IPS-18c (cell line): ENCODE measurements around the gene DAP.
"Not testable (repeated sequence)": the region's sequence is repeated elsewhere in the genome, so short reads cannot be mapped to it uniquely, and the experiment has no call there.

Source experiments
- H3K4me3 ChIP-seq: 2 replicates; pipeline ENCODE4 v1.7.0; 2013; ENCODE audit warnings: low read depth, mild to moderate bottlenecking, low read length, moderate library complexity; ENCODE audit not compliant: insufficient read depth
- H3K9me3 ChIP-seq: one replicate; pipeline ENCODE4 v1.6.1; 2013; ENCODE audit warnings: mild to moderate bottlenecking, low read length, moderate library complexity; ENCODE audit not compliant: control insufficient read depth, insufficient read depth

DAP gene

GRCh38 chr5:10644192-10644591, 116.8 kb downstream of the DAP start:
- Histone ChIP-seq H3K4me3 (no peak overlapping the region), H3K9me3 (no peaks in the 10 kb centered on the region)

DNA sequence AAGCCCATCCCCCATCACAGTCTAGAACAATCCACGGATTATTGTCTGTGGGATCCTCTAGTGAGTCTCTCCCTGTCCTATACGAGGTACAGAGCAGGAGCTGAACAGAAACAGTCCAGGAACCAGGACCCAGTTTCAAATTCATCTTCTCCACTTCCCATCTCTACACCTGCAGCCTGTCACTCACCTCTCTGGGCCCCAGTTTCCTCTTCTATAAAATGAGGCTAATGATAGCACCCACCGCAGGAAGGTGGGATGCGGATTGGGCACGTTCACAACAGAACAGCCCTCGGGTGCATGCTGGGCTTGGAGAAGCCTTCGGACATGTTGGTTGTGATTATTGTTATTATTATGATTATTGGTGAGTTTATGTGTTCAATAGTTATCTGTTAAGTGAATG, 118.7 kb downstream of the DAP start:
- Histone ChIP-seq H3K4me3 (no peak overlapping the region), H3K9me3 (no peaks in the 10 kb centered on the region)

GRCh38 chr5:10639846-10640368, 121.1 kb downstream of the DAP start:
- no peaks in the 10 kb centered on the region for H3K9me3 ChIP-seq
- no peak overlapping the region for H3K4me3 ChIP-seq

GRCh38 chr5:10638723-10639122, 122.3 kb downstream of the DAP start:
- peak overlapping the region; percentile 31; the same call in 1 of the 2 replicates for H3K4me3 ChIP-seq
- not testable (repeated sequence) for H3K9me3 ChIP-seq

- H3K9me3 ChIP-seq, result no peaks in the 10 kb centered on the region
- 0 out of 2 replicates have a peak overlapping the region, but pooled peaks have one; percentile 28 for H3K4me3 ChIP-seq
Observed at GRCh38 chr5:10637944-10638343, 123.1 kb downstream of the DAP start.

GRCh38 chr5:10636363-10637142, 124.5 kb downstream of the DAP start:
- Histone ChIP-seq H3K9me3 (no peaks in the 10 kb centered on the region), H3K4me3 (peak overlapping the region; percentile 2; the same call in 1 of the 2 replicates)

GRCh38 chr5:10635867-10636350, 125.1 kb downstream of the DAP start:
- no peak overlapping the region for H3K4me3 ChIP-seq
- no peaks in the 10 kb centered on the region for H3K9me3 ChIP-seq

- Histone ChIP-seq H3K4me3 (no peak overlapping the region), H3K9me3 (no peaks in the 10 kb centered on the region)
Observed at GRCh38 chr5:10635257-10635866, 125.7 kb downstream of the DAP start.

GRCh38 chr5:10634562-10634961, 126.5 kb downstream of the DAP start:
- no peak overlapping the region for H3K4me3 ChIP-seq
- H3K9me3 ChIP-seq, result no peaks in the 10 kb centered on the region

- Histone ChIP-seq H3K9me3 (no peaks in the 10 kb centered on the region), H3K4me3 (no peak overlapping the region)
Observed at GRCh38 chr5:10634050-10634449, 127.0 kb downstream of the DAP start.

DNA sequence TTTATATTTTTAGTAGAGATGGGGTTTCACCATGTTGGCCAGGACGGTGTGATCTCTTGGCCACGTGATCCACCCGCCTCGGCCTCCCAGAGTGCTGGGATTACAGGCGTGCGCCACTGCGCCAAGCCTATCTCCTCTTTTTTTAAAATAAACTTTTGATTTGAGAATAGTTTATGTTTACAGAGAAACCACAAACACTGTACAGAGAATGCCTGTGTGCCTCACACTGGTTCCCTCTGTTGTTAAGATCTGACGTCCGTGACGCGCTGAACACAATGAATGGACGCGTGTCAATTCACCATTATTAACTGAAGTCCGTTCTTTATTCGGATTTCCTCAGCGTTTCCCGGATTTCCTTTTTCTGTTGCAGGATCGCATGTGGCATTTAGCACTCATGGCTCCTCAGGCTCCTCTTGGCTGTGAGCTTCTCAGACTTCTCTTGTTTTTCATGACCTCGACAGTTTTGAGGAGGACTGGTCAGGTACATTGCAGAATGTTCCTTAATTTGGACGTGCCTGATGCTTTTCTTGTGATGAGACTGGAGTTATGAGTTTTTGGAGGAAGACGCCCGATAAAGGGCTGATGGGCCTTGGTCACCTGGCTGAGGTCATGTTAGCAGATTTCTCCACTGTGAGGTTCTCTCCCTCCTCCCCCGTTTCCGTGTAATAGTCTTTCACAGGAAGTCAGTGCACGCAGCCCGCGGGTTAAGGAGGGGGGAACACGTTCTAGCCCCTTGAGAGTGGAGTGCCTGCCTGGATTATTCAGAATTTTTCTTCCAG, 127.6 kb downstream of the DAP start:
- Histone ChIP-seq H3K4me3 (no peak overlapping the region), H3K9me3 (no peaks in the 10 kb centered on the region)

DNA sequence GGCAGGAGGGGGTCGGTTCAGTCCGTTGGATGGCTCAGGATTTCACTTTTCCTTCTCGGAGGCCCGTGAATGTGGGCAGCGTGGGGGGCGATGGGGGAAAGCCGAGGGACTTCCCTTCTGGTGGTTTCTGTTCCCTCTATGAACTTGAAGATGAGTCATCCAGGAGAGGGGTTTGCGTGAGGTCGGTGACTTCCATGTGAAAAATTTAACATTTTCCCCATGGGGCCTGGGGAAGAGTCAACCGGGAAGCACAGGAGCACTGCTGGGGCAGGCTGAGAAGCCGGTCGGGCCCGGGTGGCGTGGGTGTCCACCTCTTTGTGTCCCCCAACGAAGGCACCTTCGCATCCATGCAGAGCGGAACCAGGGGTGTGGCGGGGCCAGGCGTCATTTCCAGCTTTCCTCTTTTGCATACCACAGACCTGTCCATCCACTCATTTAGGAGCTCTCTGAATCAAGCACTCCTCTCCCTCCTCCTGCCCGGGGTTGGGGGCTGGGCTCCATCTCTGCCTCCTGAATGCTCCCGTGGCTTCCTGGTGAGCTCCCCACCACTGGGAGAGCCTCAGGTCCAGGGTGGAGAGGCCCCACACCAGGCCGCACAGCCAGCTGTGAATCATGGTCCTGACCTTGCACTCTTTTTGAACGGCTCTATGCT, 128.8 kb downstream of the DAP start:
- Histone ChIP-seq H3K9me3 (no peaks in the 10 kb centered on the region), H3K4me3 (no peak overlapping the region)

GRCh38 chr5:10631316-10631996, 129.6 kb downstream of the DAP start:
- Histone ChIP-seq H3K4me3 (no peak overlapping the region), H3K9me3 (no peaks in the 10 kb centered on the region)

DNA sequence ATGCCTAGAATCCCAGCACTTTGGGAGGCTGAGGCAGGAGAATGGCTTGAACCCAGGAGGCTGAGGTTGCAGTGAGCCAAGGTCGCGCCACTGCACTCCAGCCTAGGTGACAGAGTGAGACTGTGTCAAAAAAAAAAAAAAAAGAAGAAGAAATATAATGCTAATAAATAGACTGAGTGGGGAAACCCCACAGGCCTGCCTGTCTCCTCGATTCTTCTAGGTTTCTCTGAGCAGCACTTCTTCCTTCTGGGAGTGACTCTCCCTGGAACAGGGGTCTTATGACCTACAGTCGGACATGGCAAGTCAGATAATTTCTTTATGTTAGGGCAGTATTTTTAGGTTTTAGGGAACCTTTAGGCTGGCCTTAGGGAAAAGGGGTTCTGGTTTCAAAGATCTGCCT, 130.3 kb downstream of the DAP start:
- H3K9me3 ChIP-seq, H3K4me3 ChIP-seq: not testable (repeated sequence)

DNA sequence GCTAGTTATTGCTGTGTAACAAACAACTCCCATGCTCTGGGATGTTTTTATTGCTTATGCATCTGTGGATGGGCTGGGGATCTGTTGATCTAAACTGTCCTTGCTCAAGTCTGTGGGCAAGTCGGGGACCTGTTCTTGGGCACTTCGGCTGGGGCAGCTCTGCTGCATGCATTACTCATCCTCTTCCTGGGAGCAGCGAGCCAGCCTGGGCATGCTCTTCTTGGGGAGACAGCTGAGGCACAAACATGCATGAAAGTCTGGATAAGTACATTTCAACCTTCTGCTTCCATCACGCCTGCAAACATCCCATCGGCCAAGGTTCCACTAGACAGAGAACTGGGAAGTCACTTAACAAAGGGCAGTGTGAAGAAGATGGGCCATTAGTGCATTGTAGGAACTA, 130.9 kb downstream of the DAP start:
- H3K4me3 ChIP-seq, result no peak overlapping the region

DNA sequence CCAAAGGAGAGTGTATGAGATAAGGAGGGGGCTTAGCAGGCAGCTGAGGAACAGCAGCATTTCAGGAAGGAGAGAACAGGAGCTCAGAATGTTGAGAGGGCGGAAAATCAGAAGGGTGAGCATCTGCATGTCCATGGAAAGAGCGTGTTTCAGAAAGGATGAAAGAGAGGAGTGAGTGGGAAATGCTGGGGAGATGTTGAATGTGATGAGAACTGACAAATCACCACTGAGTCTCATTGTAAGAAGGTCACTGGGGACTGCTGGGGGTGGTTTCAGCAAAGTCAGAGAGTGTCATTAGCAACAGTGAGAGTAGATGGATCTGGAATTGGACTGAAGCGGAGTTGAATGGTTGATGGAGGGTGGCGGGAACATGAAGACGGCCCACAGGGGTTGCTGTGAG, 131.4 kb downstream of the DAP start:
- Histone ChIP-seq H3K4me3 (no peak overlapping the region), H3K9me3 (no peaks in the 10 kb centered on the region)

More for the DNA sequence above, 130.9 kb downstream of the DAP start:
- no peaks in the 10 kb centered on the region for H3K9me3 ChIP-seq
